ENCODE data around the gene EXT2. TPM values are rescaled to one million over a fixed set of nuclear protein-coding genes. Genes with fewer than 3 reads are reported as not detected.

EXT2 gene
- total and polyA plus RNA-seq, 2 experiments from 2014 or later = 15.9 to 48.6 TPM

DNA sequence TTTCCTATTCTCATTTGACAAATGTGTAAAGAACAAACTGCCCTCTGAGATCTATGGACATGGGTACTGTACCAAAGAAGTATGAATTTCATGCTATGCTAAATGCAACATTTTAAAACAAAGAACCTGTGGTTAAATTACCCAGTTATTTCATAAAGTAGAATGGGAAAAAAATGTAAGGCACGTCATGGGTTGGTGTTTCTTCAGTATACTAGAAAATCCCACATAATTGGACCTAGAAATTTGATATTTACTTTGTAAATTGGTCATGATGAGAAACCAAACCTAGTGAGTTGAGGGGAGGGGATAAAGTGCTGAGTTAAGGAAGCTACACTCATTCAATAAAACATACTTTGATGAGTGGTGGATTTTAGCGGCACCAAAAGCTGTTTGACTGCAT, 110.4 kb downstream of the EXT2 start (continued):
- no peak for TF ChIP-seq ZNF462 (CRISPR knock-in tag; IDR thresholded peaks at IDR 0.05)
- no peak for TF ChIP-seq POLR2AphosphoS5 (IDR thresholded peaks at IDR 0.05; ENCODE audit: low read depth)
- TF ChIP-seq CREB1 (CRISPR knock-in tag; IDR thresholded peaks at IDR 0.05; ENCODE audit: low read depth) = no peak
- TF ChIP-seq NANOG (IDR thresholded peaks at IDR 0.05; ENCODE audit: borderline replicate concordance) = no peak

GRCh38 chr11:44207292-44207691, 111.8 kb downstream of the EXT2 start:
- peaks cover 6% of the 10 kb centered on the region; the same call in 2 of the 3 replicates for H3K9me3 Mint-ChIP-seq
- H3K4me1 Mint-ChIP-seq = no peaks in the 10 kb centered on the region; the same call in 2 of the 3 replicates
- H3K27ac Mint-ChIP-seq = peak overlapping the region; percentile 13; the same call in 1 of the 2 replicates
- no peaks in the 10 kb centered on the region for H3F3A ChIP-seq (replicated peaks; ENCODE audit: low read depth)
- no peaks in the 10 kb centered on the region for H3K4me1 ChIP-seq (ENCODE audit: insufficient read depth)
- no peak overlapping the region for H3K4me2 ChIP-seq
- no peak overlapping the region for H3K4me3 Mint-ChIP-seq
- no peaks in the 10 kb centered on the region for H3K36me3 ChIP-seq (ENCODE audit: insufficient read depth)
- no peaks in the 10 kb centered on the region for H3K27me3 ChIP-seq (ENCODE audit: insufficient read depth)
- peaks cover 8% of the 10 kb centered on the region for H3K36me3 Mint-ChIP-seq (ENCODE audit: low read depth)
- H4K20me1 ChIP-seq (replicated peaks; ENCODE audit: insufficient read depth) = no peaks in the 10 kb centered on the region
- TF ChIP-seq CREB1 (CRISPR knock-in tag; IDR thresholded peaks at IDR 0.05; ENCODE audit: low read depth) = no peak
- TF ChIP-seq ZNF462 (CRISPR knock-in tag; IDR thresholded peaks at IDR 0.05) = no peak
- TF ChIP-seq JUNB (IDR thresholded peaks at IDR 0.05; ENCODE audit: unreplicated experiment) = no peak
- no peaks in the 10 kb centered on the region for H3K9me2 ChIP-seq (ENCODE audit: insufficient read depth)
- no peak overlapping the region for H3K27ac ChIP-seq (ENCODE audit: low read depth)
- no peak overlapping the region for H3K4me3 ChIP-seq
- no peaks in the 10 kb centered on the region for H3K27me3 Mint-ChIP-seq (ENCODE audit: insufficient read depth, low read depth, poor library complexity)
- H3K79me2 ChIP-seq (replicated peaks; ENCODE audit: insufficient read depth) = no peaks in the 10 kb centered on the region
- ATAC-seq (no peak), DNase-seq (ENCODE audit: low spot score) (no peak)
- no peak overlapping the region for H2AFZ ChIP-seq
